GM21723 (cell line): ENCODE data around the gene FAM193B.
A peak's percentile ranks its signal among the peaks of the same experiment; 100 is the strongest.

Experiments used
- ATAC-seq: cut with Tn5 transposase; IDR thresholded peaks from one replicate; pipeline ENCODE4 v1.9.1; 2021; ENCODE audit warnings: mild to moderate bottlenecking, moderate library complexity; ENCODE audit not compliant: unreplicated experiment

FAM193B gene

GRCh38 chr5:177519463-177520235 lies 34.7 kb downstream of the FAM193B start:
- ATAC-seq: no peak

DNA sequence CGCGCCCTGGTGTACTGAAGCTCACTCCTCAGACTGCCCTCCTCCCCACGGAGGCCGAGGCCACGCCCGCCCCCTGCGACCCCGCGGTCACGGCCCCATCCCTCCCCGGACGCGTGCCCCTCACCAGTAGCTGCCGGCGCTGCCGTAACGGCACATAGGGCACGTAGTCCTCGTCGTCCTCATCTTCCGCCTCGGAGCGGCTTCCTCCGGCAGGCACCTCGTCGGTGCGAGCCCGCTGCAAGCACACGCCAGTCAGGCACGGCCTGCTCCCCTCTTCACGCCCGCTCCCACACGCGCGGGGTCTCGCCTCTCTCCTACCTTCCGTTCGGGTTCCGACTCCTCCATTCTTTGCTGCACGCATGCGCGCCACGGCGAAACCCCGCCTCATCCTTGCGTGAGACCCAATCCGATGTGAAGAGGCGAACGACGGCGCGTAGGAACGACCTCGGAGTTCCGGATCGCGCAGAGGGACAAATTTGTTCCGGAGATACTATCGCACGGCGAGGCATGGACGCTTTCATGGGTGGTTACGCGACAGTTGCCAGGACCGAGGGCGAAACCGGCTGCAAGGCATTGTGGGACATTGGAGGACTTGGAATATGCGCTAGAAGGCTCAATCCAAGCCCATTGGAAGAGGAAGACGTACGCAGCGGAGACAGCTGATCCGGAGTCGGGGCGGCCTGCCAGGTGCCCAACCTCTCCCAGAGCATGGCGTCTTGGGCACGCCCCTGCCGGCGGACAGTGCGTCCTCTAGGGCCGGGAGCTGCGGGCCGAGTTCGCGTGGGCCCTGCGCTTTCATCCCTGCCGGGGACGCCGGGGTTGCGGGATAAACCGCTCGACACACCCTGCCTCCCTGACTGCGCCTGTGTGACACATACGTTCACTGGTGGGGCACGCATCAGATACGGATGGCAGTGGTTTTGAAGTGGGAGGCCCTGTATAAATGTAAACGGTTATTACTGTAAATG lies 37.5 kb downstream of the FAM193B start, which contains the start of gene DDX41:
DDX41 (minus strand) TSS at position 361 of the 968 bp plus-strand sequence; CDS start at position 345, 16 bp downstream.
- peak; percentile 80 for ATAC-seq

- ATAC-seq: no peak
Observed at GRCh38 chr5:177515580-177515979, 38.8 kb downstream of the FAM193B start.

DNA sequence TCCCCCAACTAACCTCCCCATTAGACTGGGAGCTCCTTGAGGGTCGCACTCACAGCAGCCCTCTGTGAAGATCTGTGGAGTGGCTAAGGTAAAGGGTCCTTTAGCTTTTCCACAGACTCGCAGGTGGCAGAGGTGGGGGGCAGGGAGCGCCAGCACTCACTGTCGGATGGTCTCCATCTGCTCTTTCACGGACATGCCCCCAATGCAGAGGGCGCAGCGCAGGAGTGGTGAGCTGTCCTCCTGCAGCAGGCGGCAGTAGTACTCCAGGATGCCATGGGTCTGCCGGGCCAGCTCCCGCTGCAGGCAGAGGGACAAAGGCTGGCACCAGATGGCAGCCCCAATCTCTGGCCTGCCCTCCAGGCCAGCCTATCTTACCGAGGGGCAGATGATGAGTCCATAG lies 39.8 kb downstream of the FAM193B start:
- ATAC-seq: no peak

- ATAC-seq: no peak
Observed at GRCh38 chr5:177513500-177513899, 40.9 kb downstream of the FAM193B start.

- no peak for ATAC-seq
Observed at GRCh38 chr5:177512736-177513380, 41.5 kb downstream of the FAM193B start.

- no peak for ATAC-seq
Observed at GRCh38 chr5:177511796-177512675, 42.3 kb downstream of the FAM193B start.

DNA sequence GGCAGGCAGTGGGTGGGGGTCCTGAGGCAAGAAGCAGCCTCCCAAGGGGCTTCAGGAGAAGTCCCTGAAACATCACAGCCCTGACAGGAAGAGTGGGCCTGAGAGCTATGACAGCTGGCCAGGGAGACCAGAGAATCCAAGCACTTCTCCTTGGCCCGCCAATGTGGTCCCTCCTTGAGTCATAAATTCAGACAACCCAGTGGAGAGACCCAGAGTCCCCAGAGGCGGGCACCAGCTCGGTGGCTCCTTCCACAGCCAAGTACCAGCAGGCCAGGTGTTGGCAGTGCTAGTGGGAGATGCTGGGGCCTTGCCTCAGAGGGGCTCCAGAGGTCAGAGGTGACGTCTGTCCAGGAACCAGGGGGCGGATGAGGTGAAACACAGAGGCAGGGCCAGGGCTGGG lies 43.2 kb downstream of the FAM193B start:
- no peak for ATAC-seq

DNA sequence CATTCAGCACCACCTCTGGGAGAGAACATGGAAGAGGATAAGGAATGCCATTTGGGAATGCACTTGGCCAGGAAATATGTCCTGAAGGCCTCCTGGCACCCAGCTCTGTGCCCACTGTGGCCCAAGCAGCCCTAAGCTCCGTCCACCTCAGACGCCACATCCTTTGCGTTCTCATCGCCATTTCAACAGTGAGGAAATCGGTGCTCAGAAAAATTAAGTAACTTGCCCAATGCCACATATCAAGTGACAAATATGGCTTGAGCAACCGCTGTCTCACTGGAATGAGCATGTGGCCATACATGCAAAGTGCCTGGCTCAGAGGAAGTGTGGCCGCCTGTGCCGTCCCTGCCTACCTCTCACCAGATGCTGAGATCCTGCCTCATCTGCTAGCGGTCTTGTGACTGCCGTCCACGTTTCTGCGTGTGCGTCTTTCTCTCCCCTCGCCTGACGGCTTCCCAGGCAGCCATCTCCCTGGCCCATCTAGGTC lies 43.8 kb downstream of the FAM193B start:
- ATAC-seq: peak; percentile 40

GRCh38 chr5:177509991-177510566 lies 44.3 kb downstream of the FAM193B start:
- peak; percentile 35 for ATAC-seq

GRCh38 chr5:177509381-177509951 lies 44.9 kb downstream of the FAM193B start, which contains the start of gene DOK3:
DOK3 (minus strand) TSS chr5:177509826; CDS start chr5:177509540, 286 bp downstream.
- peak; percentile 39 for ATAC-seq

- ATAC-seq: peak; percentile 32
Observed at GRCh38 chr5:177508837-177509236, 45.5 kb downstream of the FAM193B start.

- no peak for ATAC-seq
Observed at GRCh38 chr5:177508221-177508611, 46.1 kb downstream of the FAM193B start.

DNA sequence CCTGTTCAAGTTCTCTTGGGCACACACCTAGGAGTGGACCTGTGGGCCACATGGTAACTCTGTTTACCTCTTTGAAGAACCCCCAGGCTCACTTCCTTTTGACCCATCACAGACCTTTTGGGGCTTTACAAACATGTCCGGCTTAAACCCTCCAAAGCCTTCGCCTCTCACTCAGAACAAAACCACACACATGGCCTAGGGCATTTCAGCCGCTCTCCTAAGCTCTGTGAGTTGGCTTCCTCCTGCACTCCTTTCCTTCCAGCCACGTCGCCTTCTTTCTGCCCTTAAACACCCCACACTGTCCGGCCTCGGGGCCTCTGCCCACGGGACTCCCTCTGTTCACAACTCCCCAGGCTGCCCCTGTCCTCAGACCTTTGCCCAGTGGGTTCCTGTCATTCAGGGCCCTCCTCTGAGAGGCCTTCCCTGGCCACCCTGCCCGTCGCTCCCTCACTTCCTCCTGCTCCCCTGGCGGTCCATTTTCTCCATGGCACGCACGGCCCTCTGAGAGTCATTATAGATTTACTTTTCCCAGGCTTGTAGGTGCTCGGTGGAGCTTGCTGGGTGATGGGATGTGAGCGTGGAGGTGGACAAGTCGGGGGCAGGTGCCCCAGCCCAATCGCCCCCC lies 46.7 kb downstream of the FAM193B start:
- no peak for ATAC-seq

DNA sequence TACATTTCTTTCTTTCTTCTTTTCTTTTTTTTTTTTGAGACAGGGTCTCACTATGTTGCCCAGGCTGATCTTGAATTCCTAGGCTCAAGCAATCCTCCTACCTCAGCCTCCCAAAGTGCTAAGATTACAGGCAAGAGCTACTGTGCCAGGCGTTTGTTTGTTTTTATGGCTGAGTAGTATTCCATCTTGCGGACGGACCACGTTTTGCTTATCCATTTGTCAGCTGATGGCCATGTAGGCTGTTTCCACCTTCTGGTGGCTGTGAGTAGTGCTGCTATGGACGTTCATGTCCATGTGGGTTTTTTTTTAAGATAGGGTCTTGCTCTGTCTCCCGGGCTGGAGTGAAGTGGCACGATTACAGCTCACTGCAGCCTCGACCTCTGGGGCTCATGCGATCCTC lies 47.2 kb downstream of the FAM193B start:
- ATAC-seq: no peak

- ATAC-seq: no peak
Observed at GRCh38 chr5:177505075-177505474, 49.3 kb downstream of the FAM193B start.

GRCh38 chr5:177504086-177505056 lies 50.0 kb downstream of the FAM193B start:
- ATAC-seq: no peak
